HG03342 (cell line): ENCODE measurements around the gene ABLIM2.

Experiments used
- ATAC-seq: cut with Tn5 transposase; IDR thresholded peaks from one replicate; pipeline ENCODE4 v1.9.1; 2021; ENCODE audit warnings: mild to moderate bottlenecking, moderate library complexity; ENCODE audit not compliant: unreplicated experiment

The ABLIM2 gene

DNA sequence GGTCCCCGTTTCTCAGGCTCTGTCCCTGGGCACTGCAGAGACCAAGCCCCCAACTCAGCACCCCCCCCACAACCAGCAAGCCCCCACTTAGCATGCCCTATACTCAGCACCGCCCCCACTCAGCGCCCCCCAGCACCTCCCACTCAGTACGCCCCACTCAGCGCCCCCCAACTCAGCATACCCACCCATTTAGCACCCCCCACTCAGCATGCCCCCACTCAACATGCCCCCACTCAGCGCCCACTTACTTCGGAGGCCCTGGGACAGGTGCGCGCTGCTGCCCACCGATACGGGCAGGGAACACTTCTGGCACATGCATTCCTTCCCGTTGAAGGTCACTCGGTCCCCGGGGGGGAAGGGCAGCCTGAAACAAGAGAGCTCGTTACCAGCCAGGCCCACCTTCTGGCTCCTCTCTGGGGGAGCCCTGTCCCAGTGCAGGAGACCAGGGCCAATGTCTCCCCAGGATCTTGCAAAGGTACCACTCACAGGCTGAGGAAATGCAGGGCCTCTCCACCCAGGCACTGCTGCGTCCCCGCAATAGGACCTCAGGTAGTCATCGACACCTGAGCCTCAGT lies 70.6 kb downstream of the ABLIM2 start:
- no peak for ATAC-seq

DNA sequence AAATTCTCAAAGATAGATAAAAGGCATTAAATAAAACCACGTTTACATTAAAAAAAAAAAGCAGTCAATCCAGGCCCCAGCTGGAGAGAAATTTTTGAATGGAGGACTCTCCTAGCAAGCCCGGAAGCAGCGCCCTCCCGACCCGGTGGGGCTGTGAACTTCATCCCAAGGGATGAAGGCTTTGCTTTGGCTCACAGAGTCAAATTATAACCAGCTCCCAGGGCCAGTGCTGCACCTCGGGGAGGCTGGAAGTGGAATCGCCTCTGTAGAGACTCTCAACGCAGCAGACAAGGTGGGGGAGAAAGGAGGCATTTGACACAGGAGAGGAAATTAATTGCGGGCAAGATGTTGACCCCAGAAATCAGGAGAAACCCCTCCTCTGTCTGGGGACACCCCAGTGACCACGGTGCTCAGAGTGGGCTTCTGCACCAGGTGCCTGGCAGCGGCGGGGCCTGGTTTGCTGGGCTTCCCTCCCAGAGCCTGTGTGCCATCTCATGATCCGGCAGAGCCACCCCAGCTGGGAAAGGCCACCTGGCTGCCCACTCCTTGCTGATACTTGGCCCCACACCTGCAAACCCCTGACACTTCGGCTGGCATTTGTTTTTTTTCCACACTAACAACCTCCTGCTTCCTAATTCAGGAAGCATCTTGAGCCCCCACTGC lies 71.7 kb downstream of the ABLIM2 start:
- ATAC-seq: no peak

DNA sequence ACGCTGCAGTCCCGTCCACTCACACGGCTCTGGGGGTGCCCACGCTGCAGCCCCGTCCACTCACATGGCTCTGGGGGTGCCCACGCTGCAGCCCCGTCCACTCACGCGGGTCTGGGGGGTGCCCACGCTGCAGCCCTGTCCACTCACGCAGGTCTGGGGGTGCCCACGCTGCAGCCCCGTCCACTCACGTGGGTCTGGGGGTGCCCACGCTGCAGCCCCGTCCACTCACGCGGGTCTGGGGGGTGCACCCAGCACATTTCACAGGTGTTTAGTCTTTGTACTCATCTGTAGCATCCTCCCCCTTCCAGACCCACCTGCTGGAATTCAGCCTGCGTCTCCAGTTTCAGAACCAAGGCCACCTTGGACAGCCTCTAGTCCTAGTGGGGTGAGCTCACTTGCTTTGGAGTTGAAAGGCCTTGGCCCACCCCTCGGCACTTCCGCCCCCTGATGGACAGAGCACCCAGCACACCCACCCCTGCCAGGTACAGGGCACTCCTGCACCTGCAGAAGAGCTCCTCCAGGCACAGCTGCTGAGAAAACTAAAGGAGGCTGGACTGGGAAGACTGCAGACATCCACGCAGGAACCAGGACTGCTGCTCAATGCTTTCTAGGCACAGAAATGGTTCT lies 73.0 kb downstream of the ABLIM2 start:
- ATAC-seq: no peak

DNA sequence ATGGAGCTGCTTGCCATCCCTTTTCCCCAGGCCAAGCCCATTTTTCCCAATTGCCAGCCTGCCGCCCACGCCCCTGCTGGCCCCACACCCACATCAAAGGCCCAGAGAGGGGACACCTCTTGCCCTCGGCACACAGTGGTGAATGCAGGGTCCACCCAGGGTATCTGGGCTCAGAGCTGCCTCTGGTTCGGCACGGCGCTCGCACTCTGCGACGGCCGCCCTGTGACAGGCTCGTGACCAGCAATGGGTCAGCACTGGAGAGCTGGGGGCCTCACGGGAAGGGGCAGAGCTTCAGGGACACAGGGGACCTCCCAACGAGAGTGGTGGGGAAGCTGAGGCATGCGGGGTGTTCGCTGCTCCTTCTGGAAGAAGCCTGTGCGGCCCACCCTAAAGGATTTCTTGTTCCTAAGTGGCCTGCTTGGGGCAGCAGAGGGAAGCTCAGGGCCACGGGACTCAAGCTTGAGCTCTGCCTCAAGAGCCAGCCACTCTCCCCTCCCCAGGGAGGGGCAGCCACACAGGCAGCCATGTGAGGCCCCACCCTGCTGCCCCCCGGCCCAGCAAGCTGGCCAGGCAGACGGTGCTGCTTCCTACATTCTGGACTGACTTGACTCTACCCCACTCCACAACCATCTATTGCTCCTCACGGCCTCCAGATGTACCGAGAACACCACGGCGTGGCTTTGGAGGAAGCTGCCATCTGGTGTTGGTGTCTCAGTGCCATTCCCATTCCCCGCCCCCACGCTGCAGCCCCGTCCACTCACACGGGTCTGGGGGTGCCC lies 73.7 kb downstream of the ABLIM2 start:
- ATAC-seq: no peak

DNA sequence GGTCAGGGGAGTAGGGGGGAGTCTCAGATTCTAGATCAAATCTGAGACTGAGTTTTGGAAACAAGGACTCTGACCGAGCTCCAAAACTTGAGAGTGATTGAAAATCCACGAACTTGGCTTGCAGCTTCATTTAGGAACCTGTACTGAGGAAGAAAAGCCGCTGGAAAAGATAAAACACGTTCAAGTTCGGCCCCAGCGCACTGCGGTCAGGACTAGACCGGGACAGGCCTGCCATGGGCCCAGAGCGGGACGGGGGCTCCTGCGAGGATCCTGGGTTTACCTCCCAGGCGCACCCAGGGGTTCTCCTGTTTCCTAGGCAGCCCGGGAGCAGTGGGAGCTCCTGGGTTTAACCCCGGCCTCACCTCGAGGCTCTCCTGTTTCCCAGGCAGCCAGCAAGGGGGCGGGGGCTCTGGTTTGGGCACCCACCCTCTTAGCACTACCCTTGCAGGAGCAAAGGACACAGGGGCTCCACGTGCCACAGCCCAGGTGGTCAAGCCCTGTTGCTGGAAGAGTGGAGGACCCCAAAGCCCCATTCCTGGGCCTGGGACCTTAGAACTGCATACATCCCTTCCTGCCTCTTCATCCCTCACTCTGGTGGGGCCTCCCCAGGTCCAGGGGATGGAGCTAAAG lies 74.5 kb downstream of the ABLIM2 start:
- no peak for ATAC-seq

DNA sequence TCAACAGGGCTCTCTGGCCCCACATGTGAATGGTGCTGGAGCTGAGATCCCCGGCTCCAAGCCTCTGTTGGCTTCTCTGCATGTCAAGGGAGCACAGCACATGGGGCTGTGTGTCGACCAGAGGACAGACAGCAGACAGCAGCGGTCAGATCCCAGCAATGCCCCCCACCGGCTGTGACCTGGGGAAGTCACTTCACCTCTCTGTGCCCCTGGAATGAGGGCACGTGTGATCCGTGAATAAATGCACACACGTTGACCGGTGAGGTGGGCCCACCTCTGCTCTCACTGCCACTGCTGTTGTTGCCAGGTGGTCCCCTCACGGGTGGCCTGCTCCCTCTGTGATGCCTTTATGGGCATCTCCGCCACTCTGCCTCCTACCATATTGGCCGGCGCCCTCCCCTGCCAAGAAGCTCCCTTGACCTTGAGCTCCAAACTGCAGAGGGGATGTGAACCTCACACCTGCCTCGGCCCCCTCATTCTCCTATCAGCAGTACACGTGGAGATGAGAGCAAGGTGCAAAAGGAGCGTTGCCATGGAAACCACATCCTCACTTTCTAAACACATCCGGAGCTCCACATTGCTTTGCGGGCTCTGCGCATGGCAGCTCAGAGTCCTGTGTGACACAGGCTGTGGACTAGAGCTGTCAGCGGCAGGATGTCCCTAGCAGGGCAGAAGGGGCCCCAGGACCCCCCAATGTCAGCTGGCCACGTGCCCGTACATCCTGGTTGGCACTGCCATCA lies 75.4 kb downstream of the ABLIM2 start:
- no peak for ATAC-seq

DNA sequence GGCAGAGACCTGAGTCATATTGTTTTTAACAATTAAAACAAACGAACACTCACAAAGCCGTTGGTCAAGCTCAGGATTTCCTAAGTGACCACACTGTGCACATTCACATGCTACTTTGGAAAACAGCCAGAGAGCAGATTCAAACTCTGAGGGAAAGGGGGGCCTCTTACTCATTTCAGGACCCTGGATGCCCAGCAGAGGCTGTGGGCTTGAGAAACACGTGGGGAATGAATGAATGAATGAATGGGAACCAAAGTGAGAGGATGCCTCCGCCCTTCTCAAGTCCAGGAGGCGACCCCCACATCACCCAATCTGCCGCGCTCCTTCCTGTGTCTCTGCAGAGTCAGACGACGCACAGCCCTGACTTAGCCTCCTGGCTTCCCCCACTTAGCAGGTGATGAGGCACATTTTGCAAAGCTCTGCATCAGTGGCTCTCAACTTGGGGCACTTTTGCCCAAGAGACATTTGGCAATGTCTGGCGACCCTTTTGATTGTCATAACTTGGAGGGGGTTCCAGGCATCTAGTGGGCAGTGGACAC lies 76.0 kb downstream of the ABLIM2 start:
- ATAC-seq: no peak

DNA sequence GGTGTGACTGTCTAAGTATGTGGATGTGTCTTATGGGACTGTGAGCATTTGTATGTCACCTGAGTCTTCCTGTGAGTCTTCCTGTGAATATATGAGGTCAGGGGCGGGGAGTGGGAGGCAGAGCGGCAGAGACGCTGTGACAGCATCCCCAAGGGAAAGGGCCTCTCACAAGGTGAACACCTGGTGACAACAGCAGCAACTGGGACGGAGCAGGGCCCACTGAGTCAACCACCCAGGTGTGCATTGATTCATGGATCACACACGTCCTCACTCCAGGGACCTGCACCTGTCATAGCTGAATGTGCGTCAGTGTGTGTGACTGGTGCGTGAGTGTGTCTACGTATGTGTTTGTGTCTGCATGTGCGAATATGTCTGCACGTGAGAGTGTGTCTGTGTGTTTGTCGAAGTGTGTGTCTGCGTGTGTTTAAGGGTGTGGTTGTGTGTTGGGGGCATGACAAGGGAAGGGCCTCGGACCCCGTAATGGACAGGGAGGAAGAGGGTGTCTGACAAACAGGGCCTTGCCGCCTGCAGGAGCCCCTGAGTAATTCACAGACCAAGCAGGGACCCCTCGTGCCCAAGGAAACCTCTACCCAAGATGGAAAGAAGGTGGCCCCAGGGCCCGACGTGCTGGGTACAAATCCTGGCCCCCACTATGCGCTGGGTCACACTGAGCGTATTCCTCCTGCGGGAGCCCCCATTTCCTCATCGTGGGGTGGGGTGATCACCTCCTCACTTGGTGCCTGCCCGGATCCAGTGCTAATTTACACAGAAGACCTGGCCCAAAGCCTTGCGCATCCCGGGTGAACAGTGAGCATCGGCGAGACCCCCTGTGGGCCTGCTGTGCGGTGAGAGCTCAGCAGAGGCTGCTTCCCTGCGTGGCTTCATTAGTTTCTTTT lies 76.7 kb downstream of the ABLIM2 start:
- ATAC-seq: no peak

DNA sequence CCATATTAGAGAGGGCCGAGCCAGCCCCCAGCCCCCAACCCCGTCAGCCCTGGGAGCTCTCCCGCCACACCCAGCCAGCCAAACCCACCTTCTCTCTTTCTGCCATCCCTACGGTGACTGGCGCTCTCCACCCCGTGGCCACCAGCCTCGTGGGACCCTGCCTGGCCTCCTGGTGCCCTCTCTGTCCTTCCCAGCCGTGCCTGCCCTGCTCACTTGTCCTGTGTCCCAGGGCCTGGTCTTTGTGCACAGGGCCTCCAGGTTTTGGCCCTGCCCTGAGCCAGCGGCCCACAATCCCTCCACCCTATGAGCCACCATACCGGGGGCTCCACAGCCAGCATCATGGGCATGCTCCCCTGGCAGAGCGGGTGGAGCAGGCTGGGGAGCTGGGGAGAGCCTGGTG lies 77.4 kb downstream of the ABLIM2 start:
- ATAC-seq: no peak

DNA sequence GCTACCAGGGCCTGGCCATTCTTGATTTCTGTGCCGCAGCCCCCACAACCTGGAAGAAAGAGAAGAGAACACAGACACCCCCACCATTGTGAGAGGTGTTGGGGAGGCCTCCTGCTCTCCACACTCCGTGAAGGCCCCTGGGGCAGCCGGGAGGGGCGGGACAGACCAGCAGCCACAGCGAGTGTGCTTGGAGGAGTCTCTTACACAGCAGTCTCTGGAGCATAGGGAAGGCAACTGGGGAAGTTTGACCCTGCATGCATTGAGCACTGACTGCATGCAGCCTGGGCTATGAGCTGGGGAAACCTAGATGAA lies 77.9 kb downstream of the ABLIM2 start:
- ATAC-seq: no peak

DNA sequence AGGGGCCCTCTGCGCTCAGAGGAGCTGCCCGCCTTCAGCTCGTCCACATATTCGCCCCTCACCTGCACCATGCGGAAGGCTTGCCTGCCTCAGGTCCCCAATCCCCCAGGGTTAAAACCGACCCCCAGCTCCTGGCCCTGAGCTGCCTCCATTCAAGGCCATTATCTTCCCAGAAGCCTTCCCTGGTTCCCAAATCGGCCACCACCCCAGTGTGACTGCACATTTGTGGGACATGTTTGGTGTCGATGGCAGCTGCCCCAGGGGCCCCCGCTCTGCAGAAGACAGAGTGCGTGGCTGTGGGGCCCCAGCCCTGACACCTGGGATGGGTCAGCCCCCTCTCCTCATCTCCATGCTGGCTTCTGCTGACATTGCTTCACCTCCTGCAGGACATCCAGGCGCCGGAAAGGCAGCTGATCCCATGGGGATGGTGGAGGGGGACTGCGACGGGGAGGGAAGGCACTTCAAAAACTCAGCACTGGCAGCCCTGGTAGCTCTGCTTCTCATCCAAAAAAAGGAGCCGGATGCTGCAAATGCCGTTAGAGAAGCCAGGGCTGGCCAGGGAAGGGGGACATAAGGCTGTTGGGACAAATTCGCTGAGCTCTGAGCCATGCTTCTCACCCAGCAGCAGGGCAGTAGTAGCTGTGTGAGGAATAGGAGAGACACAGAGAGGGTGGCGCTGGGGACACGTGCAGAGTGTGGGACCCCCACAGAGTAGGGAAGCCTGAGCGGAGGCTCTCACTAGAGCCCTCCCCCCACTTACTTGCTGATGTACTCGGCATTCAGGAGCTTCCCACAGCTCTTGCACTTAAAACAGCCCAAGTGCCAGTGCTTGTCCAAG lies 78.5 kb downstream of the ABLIM2 start:
- ATAC-seq: no peak

DNA sequence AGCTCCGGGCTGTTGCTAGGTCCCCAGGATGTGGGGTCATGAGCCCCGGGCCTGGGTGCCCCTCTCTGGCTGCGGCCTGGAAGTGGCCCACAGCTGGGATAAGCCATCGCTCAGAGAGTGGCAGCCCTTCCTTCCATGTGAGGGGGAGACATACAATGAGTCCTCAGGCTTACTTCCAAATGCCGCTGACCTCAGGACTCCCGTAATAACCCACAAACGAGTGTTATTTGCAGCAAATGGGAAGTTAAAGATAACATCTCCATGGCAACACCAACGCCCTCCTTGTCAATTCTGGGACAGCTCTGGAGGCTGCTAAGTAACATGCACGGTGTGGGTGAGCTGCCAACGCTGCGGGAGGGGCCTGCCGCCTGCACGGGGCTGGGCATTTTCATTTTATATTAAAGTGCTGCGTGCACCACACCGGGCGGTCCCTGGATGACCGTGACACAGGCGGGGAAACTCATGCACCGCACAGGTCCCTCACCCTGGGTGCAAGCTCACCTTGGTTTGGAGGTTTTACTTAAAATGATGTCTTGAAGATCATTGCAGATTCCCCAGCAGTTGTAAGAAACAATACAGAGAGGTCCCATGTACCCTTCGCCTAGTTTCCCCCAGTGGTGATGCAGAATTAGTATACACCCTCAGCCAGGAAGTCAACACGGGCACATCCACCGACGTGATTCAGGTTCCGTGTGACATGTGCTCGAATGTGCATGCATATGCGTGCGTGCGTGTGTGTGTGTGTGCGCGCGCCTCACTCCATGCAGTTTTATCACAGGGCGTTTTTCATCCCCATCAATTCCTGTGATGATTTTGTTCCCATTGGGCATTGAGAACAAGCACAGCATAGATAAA lies 79.4 kb downstream of the ABLIM2 start:
- ATAC-seq: no peak

DNA sequence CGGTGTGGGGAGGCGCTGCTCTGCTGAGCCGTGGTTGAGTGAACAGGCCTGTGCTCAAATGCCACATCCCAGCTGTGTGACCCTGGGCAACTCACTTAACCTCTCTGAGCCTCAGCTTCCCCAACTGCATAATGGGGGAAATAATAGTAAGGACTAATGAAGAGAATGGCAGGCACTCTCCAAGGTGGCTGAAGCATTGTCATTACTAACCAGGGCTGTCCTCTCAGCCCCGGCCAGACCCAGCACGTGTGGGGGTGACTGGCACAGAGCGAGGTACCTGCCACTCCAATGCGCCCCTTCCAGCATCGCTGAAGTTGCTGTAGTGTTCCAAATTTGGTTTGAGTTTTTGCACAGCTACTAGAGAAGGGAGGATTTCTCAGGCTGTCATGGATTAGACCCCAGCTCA lies 80.0 kb downstream of the ABLIM2 start:
- no peak for ATAC-seq

DNA sequence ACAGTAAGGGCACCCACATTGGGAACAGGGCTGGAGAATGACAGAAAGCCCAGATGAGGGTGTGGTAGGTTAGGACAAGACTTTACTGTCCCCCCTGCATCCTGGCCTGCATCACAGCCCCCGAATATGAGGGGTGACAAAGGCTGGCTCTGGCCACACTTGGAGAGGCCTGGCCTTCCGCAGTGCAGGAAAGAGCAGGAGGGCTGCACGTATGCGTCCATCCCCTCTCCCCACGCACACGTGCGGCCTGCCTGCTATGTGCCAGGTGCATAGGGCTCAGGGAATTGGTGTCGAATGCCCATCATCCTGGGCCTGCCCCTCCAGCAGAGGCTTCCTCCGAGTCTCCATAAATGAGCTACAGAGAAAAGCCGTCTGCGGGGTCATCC lies 80.5 kb downstream of the ABLIM2 start:
- no peak for ATAC-seq

DNA sequence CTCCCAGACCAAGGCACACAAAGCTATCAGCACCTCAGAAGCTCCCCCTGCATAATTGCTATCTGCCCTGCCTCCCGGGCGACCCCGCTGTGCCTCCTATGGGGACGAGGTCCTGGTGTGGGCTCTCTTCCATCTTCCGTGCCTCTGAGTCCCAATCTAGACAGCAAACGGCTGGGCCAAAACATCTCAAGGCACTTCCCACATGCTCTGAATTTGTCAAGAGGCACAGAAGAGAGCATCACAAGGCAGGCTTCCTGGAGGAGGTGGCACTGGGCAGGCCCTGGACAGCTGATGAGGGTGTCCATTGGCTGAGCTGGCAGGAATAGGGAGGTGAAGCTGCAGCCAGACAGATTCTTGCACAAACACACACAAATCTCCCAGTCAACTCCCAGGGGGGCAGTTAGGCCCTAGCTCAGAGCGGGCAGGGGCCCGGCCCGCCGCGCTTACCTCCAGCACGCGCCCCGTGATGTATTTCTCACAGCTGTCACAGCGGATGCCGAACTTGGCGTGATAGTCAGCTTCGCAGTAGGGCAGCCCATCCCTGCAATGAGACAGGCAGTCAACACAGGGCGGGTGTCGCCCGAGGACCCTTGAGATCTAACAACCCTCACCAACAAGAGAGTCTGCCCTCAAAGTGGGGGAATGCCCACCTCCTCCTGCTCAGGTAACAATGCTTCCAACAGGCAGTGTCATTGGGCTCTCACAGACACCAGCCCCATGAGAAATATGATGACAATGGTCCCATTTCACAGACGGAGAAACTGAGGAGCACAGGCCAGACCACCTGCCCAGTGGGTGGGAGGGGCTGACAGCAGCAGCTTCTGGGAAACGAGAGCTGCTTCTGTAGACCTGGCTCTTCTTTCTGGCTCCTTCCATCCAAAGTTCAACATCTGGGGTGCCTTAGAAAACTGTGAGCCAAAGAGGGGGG lies 81.2 kb downstream of the ABLIM2 start:
- no peak for ATAC-seq

DNA sequence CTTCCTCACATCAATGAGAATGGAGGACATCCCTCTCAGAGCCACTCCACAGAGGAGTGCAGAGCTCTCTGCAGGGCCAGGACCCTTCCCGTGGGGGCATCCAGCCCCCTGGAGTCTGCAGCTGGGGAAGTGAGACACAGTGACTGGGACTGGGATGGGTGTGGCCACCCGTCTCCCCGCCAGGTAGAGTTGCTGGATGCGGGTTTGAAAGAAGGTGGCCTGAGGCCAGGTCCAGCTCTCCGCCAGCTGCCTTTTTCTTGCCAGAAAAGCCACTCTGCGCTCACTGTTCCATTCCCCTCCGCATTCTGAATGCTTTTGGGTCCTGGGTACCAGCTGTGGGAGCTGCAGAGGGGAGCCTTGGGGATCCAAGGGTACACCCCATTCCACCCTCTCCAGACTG lies 82.6 kb downstream of the ABLIM2 start:
- no peak for ATAC-seq
